Liver (tissue), 9 donors: Measurements from ENCODE around the gene DYSF. TPM values are rescaled to one million over a fixed set of nuclear protein-coding genes. Genes with fewer than 3 reads are reported as not detected.

Experiments
- DNase-seq: peaks from one replicate; pipeline ENCODE4 v3.0.0-alpha.2; 2017; ENCODE audit warnings: low spot score
- H3K27ac ChIP-seq, 2 donors: one replicate each; pipeline ENCODE4 v1.7.0; 2013; ENCODE audit warnings: inconsistent platforms in 2 of 2, low read length in 2 of 2, control low read depth in 1 of 2, low read depth in 1 of 2, mild to moderate bottlenecking in 1 of 2
- H3K27me3 ChIP-seq, 4 donors: one replicate each; pipeline versions ENCODE4 v1.6.1 to v1.7.0; 2013; ENCODE audit warnings: low read length in 3 of 4, inconsistent platforms in 1 of 4, mild to moderate bottlenecking in 1 of 4, moderate library complexity in 1 of 4; ENCODE audit not compliant: control insufficient read depth in 4 of 4, insufficient read depth in 4 of 4
- H3K36me3 ChIP-seq, 4 donors: one replicate each; pipeline versions ENCODE4 v1.6.1 to v1.7.0; 2013; ENCODE audit warnings: low read length in 3 of 4, mild to moderate bottlenecking in 3 of 4, low read depth in 1 of 4, moderate library complexity in 1 of 4; ENCODE audit not compliant: control insufficient read depth in 4 of 4, insufficient read depth in 3 of 4
- H3K4me1 ChIP-seq, 4 donors: one replicate each; pipeline versions ENCODE4 v1.6.1 to v1.7.0; 2013; ENCODE audit warnings: low read length in 3 of 4, mild to moderate bottlenecking in 3 of 4, moderate library complexity in 1 of 4; ENCODE audit not compliant: control insufficient read depth in 4 of 4, insufficient read depth in 4 of 4
- H3K4me3 ChIP-seq, 3 donors: one replicate each; pipeline versions ENCODE4 v1.6.1 to v1.7.0; 2013; ENCODE audit warnings: low read length in 3 of 3, control low read depth in 1 of 3, low read depth in 1 of 3, mild to moderate bottlenecking in 1 of 3
- H3K9ac ChIP-seq, 2 donors: one replicate each; pipeline ENCODE4 v1.7.0; 2013; ENCODE audit warnings: low read length in 2 of 2, mild to moderate bottlenecking in 2 of 2, moderate library complexity in 2 of 2, control low read depth in 1 of 2, low read depth in 1 of 2
- H3K9me3 ChIP-seq, 4 donors: one replicate each; pipeline versions ENCODE4 v1.6.1 to v1.7.0; 2013; ENCODE audit warnings: low read length in 3 of 4; ENCODE audit not compliant: control insufficient read depth in 4 of 4
- FOXA2 ChIP-seq: IDR thresholded peaks from 2 replicates; pipeline ENCODE4 v1.6.1; 2016; ENCODE audit warnings: antibody characterized with exemption
- GABPA ChIP-seq, 2 donors: IDR thresholded peaks in 1 of 2; conservative IDR thresholded peaks in 1 of 2; 2 replicates each; pipeline ENCODE4 v1.6.1; 2016; ENCODE audit warnings: antibody characterized with exemption in 2 of 2, mild to moderate bottlenecking in 1 of 2, moderate library complexity in 1 of 2
- HNF4A ChIP-seq, 2 donors: conservative IDR thresholded peaks; 2 replicates each; pipeline ENCODE4 v1.6.1; 2016; ENCODE audit warnings: antibody characterized with exemption in 2 of 2, mild to moderate bottlenecking in 2 of 2
- HNF4G ChIP-seq: IDR thresholded peaks from 2 replicates; pipeline ENCODE4 v1.6.1; 2016; ENCODE audit warnings: antibody characterized with exemption
- JUND ChIP-seq, 2 donors: IDR thresholded peaks; 2 replicates each; pipeline ENCODE4 v1.6.1; 2016; ENCODE audit warnings: antibody characterized with exemption in 2 of 2
- RAD21 ChIP-seq, 2 donors: IDR thresholded peaks; 2 replicates each; pipeline ENCODE4 v1.6.1; 2016; ENCODE audit warnings: antibody characterized with exemption in 2 of 2, mild to moderate bottlenecking in 2 of 2
- RXRA ChIP-seq, 2 donors: IDR thresholded peaks; 2 replicates each; pipeline ENCODE4 v1.6.1; 2017 to 2018; ENCODE audit warnings: antibody characterized with exemption in 2 of 2, mild to moderate bottlenecking in 1 of 2
- SP1 ChIP-seq: IDR thresholded peaks from 2 replicates; pipeline ENCODE4 v1.6.1; 2018; ENCODE audit warnings: antibody characterized with exemption, mild to moderate bottlenecking
- TAF1 ChIP-seq: conservative IDR thresholded peaks from 2 replicates; pipeline ENCODE4 v1.6.1; 2016; ENCODE audit warnings: antibody characterized with exemption, mild to moderate bottlenecking
- YY1 ChIP-seq: IDR thresholded peaks from 2 replicates; pipeline ENCODE4 v1.6.1; 2016; ENCODE audit warnings: antibody characterized with exemption, mild to moderate bottlenecking
- WGBS: extraction: QIAGEN DNeasy Blood & Tissue Kit; methylation state at CpG from one replicate; pipeline ENCODE4 v1.1.7; 2013; 5-methylcytosine and 5-hydroxymethylcytosine counted together
- polyA plus RNA-seq, 2 donors: library from polyadenylated mRNA; stranded (reverse) in 1 of 2; unstranded in 1 of 2; fragments of 200-250 nt in 1 of 2; fragments of >200 nt in 1 of 2; fragmentation: Nextera tagmentation in 1 of 2; extraction: Ambion mirVana in 1 of 2; gene quantifications; one replicate each; pipeline versions ENCODE4 v1.2.1 to v1.2.3, GENCODE V29; 2013 to 2015
- total RNA-seq, 2 donors: library from RNA; depleted of rRNA; stranded (reverse); fragments of >200 nt; gene quantifications; one replicate each; pipeline ENCODE4 v1.2.3, GENCODE V29; 2014
- TF ChIP-seq, protein P1 (sequence below): IDR thresholded peaks from 2 replicates; pipeline ENCODE4 v1.6.1; 2016; ENCODE audit warnings: antibody characterized with exemption
- TF ChIP-seq, protein P2 (sequence below): IDR thresholded peaks from 2 replicates; pipeline ENCODE4 v1.6.1; 2016; ENCODE audit warnings: antibody characterized with exemption, mild to moderate bottlenecking
- TF ChIP-seq, protein P3 (sequence below): IDR thresholded peaks from 2 replicates; pipeline ENCODE4 v1.6.1; 2016; ENCODE audit warnings: antibody characterized with exemption
- TF ChIP-seq, protein P4 (sequence below): IDR thresholded peaks from 2 replicates; pipeline ENCODE4 v1.6.1; 2016; ENCODE audit warnings: antibody characterized with exemption
- TF ChIP-seq, protein P5 (sequence below): fragments of 150-350 bp; IDR thresholded peaks from 2 replicates; pipeline ENCODE4 v1.5.1; 2017; ENCODE audit warnings: improper control_type of control experiment, low read depth, low read length; ENCODE audit not compliant: missing input control
- donor health status: healthy.
- donor health status: healthy.
- donor health status: healthy.
- donor health status: healthy.
- donor health status: healthy.

The DYSF gene
- total and polyA plus RNA-seq, 4 donors: 8.5 to 20.8 (median 13.6) TPM

DNA sequence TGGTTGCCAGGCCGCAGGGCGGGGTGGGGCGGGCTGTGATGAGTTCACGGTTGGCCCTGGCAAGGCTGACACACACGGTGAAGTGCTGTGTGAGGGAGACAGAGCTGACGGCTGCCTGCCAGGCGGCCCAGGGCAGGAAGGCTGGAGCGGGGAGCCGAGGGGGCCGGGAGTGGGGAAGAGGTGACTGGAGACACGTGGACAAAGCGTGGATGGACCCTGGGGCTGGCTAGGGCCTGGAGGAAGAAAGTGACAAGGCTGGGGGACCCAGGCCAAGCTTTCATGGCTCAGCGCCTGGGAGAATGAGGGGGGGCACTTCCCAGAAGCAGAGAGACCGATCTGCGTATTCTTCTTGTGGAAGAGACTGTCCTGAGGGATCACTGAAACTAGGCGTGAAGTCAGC lies 123.2 kb downstream of the DYSF start:
- Histone ChIP-seq H3K4me3 (no peak overlapping the region), H3K9me3 (no peaks in the 10 kb centered on the region), H3K36me3 (peaks cover 4 to 35% (median 22%) of the 10 kb centered on the region in 4 donors), H3K4me1 (no peaks in the 10 kb centered on the region), H3K9ac (no peak overlapping the region), H3K27ac (no peak overlapping the region), H3K27me3 (no peaks in the 10 kb centered on the region)
- DNase-seq: no peak
- TF ChIP-seq, protein P1, sequence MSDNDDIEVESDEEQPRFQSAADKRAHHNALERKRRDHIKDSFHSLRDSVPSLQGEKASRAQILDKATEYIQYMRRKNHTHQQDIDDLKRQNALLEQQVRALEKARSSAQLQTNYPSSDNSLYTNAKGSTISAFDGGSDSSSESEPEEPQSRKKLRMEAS: no peak
- no peak for TF ChIP-seq RAD21 (IDR thresholded peaks at IDR 0.05)
- TF ChIP-seq TAF1: no peak
- TF ChIP-seq, protein P2, sequence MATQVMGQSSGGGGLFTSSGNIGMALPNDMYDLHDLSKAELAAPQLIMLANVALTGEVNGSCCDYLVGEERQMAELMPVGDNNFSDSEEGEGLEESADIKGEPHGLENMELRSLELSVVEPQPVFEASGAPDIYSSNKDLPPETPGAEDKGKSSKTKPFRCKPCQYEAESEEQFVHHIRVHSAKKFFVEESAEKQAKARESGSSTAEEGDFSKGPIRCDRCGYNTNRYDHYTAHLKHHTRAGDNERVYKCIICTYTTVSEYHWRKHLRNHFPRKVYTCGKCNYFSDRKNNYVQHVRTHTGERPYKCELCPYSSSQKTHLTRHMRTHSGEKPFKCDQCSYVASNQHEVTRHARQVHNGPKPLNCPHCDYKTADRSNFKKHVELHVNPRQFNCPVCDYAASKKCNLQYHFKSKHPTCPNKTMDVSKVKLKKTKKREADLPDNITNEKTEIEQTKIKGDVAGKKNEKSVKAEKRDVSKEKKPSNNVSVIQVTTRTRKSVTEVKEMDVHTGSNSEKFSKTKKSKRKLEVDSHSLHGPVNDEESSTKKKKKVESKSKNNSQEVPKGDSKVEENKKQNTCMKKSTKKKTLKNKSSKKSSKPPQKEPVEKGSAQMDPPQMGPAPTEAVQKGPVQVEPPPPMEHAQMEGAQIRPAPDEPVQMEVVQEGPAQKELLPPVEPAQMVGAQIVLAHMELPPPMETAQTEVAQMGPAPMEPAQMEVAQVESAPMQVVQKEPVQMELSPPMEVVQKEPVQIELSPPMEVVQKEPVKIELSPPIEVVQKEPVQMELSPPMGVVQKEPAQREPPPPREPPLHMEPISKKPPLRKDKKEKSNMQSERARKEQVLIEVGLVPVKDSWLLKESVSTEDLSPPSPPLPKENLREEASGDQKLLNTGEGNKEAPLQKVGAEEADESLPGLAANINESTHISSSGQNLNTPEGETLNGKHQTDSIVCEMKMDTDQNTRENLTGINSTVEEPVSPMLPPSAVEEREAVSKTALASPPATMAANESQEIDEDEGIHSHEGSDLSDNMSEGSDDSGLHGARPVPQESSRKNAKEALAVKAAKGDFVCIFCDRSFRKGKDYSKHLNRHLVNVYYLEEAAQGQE: no peak
- TF ChIP-seq HNF4A (conservative IDR thresholded peaks at IDR 0.05): no peak
- TF ChIP-seq, protein P3, sequence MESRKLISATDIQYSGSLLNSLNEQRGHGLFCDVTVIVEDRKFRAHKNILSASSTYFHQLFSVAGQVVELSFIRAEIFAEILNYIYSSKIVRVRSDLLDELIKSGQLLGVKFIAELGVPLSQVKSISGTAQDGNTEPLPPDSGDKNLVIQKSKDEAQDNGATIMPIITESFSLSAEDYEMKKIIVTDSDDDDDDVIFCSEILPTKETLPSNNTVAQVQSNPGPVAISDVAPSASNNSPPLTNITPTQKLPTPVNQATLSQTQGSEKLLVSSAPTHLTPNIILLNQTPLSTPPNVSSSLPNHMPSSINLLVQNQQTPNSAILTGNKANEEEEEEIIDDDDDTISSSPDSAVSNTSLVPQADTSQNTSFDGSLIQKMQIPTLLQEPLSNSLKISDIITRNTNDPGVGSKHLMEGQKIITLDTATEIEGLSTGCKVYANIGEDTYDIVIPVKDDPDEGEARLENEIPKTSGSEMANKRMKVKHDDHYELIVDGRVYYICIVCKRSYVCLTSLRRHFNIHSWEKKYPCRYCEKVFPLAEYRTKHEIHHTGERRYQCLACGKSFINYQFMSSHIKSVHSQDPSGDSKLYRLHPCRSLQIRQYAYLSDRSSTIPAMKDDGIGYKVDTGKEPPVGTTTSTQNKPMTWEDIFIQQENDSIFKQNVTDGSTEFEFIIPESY: no peak
- no peak for TF ChIP-seq JUND (IDR thresholded peaks at IDR 0.05)
- TF ChIP-seq, protein P4, sequence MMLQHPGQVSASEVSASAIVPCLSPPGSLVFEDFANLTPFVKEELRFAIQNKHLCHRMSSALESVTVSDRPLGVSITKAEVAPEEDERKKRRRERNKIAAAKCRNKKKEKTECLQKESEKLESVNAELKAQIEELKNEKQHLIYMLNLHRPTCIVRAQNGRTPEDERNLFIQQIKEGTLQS: no peak
- TF ChIP-seq HNF4G: no peak
- WGBS: 92% methylated on average over 16 of the region's 16 CpGs

DNA sequence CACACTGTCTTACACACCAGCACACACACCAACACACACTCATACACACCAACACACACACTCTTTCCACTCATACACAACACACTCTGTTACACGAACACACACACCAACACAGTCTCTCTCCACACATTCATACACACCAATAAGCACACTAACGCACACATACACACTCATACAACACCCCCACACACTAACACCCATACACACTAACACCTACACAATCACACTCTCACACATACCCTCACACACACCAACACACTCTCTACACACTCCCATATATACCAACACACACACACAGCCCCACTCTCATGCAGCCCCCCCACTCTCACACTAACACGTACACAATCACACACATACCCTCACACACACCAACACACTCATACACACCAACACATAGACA lies 123.8 kb downstream of the DYSF start:
- no peak for DNase-seq
- H3K9ac ChIP-seq: no peak overlapping the region
- H3K27me3 ChIP-seq: no peaks in the 10 kb centered on the region
- H3K36me3 ChIP-seq: peaks cover 4 to 31% (median 18%) of the 10 kb centered on the region in 4 donors
- TF ChIP-seq GABPA (IDR thresholded peaks at IDR 0.05 in 1 of 2, conservative IDR thresholded peaks at IDR 0.05 in 1 of 2) (no peak), TAF1 (no peak), FOXA2 (no peak), SP1 (no peak), YY1 (no peak), HNF4G (no peak), RXRA (IDR thresholded peaks at IDR 0.05) (no peak)
- TF ChIP-seq, protein P1: no peak
- TF ChIP-seq, protein P5, sequence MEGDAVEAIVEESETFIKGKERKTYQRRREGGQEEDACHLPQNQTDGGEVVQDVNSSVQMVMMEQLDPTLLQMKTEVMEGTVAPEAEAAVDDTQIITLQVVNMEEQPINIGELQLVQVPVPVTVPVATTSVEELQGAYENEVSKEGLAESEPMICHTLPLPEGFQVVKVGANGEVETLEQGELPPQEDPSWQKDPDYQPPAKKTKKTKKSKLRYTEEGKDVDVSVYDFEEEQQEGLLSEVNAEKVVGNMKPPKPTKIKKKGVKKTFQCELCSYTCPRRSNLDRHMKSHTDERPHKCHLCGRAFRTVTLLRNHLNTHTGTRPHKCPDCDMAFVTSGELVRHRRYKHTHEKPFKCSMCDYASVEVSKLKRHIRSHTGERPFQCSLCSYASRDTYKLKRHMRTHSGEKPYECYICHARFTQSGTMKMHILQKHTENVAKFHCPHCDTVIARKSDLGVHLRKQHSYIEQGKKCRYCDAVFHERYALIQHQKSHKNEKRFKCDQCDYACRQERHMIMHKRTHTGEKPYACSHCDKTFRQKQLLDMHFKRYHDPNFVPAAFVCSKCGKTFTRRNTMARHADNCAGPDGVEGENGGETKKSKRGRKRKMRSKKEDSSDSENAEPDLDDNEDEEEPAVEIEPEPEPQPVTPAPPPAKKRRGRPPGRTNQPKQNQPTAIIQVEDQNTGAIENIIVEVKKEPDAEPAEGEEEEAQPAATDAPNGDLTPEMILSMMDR: no peak
- TF ChIP-seq, protein P4: no peak
- H3K9me3 ChIP-seq: no peaks in the 10 kb centered on the region
- WGBS: 95% methylated on average over 3 of the region's 3 CpGs
- no peak overlapping the region for H3K27ac ChIP-seq
- H3K4me3 ChIP-seq: no peak overlapping the region
- no peaks in the 10 kb centered on the region for H3K4me1 ChIP-seq
